HepG2 (cell line): ENCODE measurements around the gene ITM2B. TPM values are rescaled to one million over a fixed set of nuclear protein-coding genes. Genes with fewer than 3 reads are reported as not detected.

ENCODE experiments used
- FLYWCH1 ChIP-seq: sonication (generic); formaldehyde crosslinking; IDR thresholded peaks from 2 replicates; pipeline ENCODE4 v1.8.1; 2023; ENCODE audit warnings: mild to moderate bottlenecking, missing genetic modification reagents
- FOXK1 ChIP-seq: sonication (generic); formaldehyde crosslinking; IDR thresholded peaks from 2 replicates; pipeline ENCODE4 v1.4.0; 2020; ENCODE audit warnings: low read depth, missing genetic modification reagents, borderline replicate concordance
- GFI1 ChIP-seq: sonication (generic); formaldehyde crosslinking; IDR thresholded peaks from 2 replicates; pipeline ENCODE4 v1.5.0; 2020; ENCODE audit warnings: missing genetic modification reagents, mild to moderate bottlenecking, borderline replicate concordance
- JUN ChIP-seq: sonication (generic); formaldehyde crosslinking; IDR thresholded peaks from 2 replicates; pipeline ENCODE4 v1.4.0; 2020; ENCODE audit warnings: mild to moderate bottlenecking, missing genetic modification reagents
- POLR2G ChIP-seq: fragments of 200-400 bp; formaldehyde crosslinking; IDR thresholded peaks from 2 replicates; pipeline ENCODE4 v1.6.1; 2018; ENCODE audit warnings: mild to moderate bottlenecking, low read depth, low read length, moderate library complexity
- RAD21 ChIP-seq: fragments of 450-650 bp; formaldehyde crosslinking; IDR thresholded peaks from 2 replicates; pipeline ENCODE4 v1.5.0; 2020; ENCODE audit warnings: mild to moderate bottlenecking
- SAP130 ChIP-seq: IDR thresholded peaks from 2 replicates; pipeline ENCODE4 v1.6.1; 2016; ENCODE audit warnings: low read depth
- YEATS2 ChIP-seq: sonication (generic); formaldehyde crosslinking; IDR thresholded peaks from 2 replicates; pipeline ENCODE4 v1.4.0; 2020; ENCODE audit warnings: missing genetic modification reagents, borderline replicate concordance
- ZNF225 ChIP-seq: sonication (generic); formaldehyde crosslinking; IDR thresholded peaks from 2 replicates; pipeline ENCODE4 v1.4.0; 2020; ENCODE audit warnings: mild to moderate bottlenecking, missing genetic modification reagents
- ZNF235 ChIP-seq: sonication (generic); formaldehyde crosslinking; IDR thresholded peaks from 2 replicates; pipeline ENCODE4 v1.8.1; 2023; ENCODE audit warnings: mild to moderate bottlenecking, missing genetic modification reagents, borderline replicate concordance
- ZNF274 ChIP-seq: sonication (generic); formaldehyde crosslinking; IDR thresholded peaks from 2 replicates; pipeline ENCODE4 v1.5.1; 2020; ENCODE audit warnings: mild to moderate bottlenecking, missing genetic modification reagents
- ZNF556 ChIP-seq: sonication (generic); formaldehyde crosslinking; IDR thresholded peaks from 2 replicates; pipeline ENCODE4 v1.4.0; 2020; ENCODE audit warnings: mild to moderate bottlenecking, missing genetic modification reagents, borderline replicate concordance
- ZNF557 ChIP-seq: sonication (generic); formaldehyde crosslinking; IDR thresholded peaks from 2 replicates; pipeline ENCODE4 v1.4.0; 2020; ENCODE audit warnings: missing genetic modification reagents
- ZNF598 ChIP-seq: sonication (generic); formaldehyde crosslinking; IDR thresholded peaks from 2 replicates; pipeline ENCODE4 v1.5.1; 2020; ENCODE audit warnings: mild to moderate bottlenecking, missing genetic modification reagents, borderline replicate concordance
- ZNF878 ChIP-seq: sonication (generic); formaldehyde crosslinking; IDR thresholded peaks from 2 replicates; pipeline ENCODE4 v1.8.1; 2023; ENCODE audit warnings: mild to moderate bottlenecking, missing genetic modification reagents, moderate library complexity
- polyA plus RNA-seq, 8 experiments: library from polyadenylated mRNA; depleted of rRNA in 3 of 8; stranded (reverse) in 7 of 8; unstranded in 1 of 8; fragments of >200 nt; fragmentation: Illumina TruSeq in 4 of 8; extraction: Trizol in 4 of 8; gene quantifications; 2 replicates each; pipeline versions ENCODE4 v1.2.1 to v1.2.3, GENCODE V29; 2011 to 2016; ENCODE audit warnings: low read depth in 4 of 8, missing spikeins in 1 of 8, mixed read lengths in 1 of 8; ENCODE audit not compliant: insufficient read depth in 1 of 8
- total RNA-seq, 5 experiments: library from RNA; depleted of rRNA; stranded (reverse); fragments of >200 nt; fragmentation: Illumina TruSeq; extraction: Trizol; gene quantifications; 2 replicates each; pipeline ENCODE4 v1.2.3, GENCODE V29; 2016; ENCODE audit warnings: low read depth in 1 of 5
- TF ChIP-seq, protein P1 (sequence below): sonication (generic); formaldehyde crosslinking; IDR thresholded peaks from 2 replicates; pipeline ENCODE4 v1.4.0; 2020; ENCODE audit warnings: missing genetic modification reagents
- TF ChIP-seq, protein P2 (sequence below): sonication (generic); formaldehyde crosslinking; IDR thresholded peaks from 2 replicates; pipeline ENCODE4 v1.5.0; 2020; ENCODE audit warnings: missing genetic modification reagents, mild to moderate bottlenecking, borderline replicate concordance
- TF ChIP-seq, protein P3 (sequence below): IDR thresholded peaks from 2 replicates; pipeline ENCODE4 v1.6.1; 2016; ENCODE audit warnings: mild to moderate bottlenecking, missing biosample characterization, missing genetic modification reagents

ITM2B gene
- total and polyA plus RNA-seq, 2 of the 13 experiments (the other 11 are each of a cell fraction or from before 2014, with no cell fraction given) = 158 to 373 TPM

DNA sequence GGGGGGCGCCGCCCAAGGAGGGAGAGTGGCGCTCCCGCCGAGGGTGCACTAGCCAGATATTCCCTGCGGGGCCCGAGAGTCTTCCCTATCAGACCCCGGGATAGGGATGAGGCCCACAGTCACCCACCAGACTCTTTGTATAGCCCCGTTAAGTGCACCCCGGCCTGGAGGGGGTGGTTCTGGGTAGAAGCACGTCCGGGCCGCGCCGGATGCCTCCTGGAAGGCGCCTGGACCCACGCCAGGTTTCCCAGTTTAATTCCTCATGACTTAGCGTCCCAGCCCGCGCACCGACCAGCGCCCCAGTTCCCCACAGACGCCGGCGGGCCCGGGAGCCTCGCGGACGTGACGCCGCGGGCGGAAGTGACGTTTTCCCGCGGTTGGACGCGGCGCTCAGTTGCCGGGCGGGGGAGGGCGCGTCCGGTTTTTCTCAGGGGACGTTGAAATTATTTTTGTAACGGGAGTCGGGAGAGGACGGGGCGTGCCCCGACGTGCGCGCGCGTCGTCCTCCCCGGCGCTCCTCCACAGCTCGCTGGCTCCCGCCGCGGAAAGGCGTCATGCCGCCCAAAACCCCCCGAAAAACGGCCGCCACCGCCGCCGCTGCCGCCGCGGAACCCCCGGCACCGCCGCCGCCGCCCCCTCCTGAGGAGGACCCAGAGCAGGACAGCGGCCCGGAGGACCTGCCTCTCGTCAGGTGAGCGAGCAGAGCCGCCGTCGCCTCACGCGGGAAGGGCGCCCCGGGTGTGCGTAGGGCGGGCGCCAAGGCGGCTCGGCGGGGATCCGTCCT lies 70.5 kb downstream of the ITM2B start, which contains the start of gene RB1 (continued):
- TF ChIP-seq, protein P1, sequence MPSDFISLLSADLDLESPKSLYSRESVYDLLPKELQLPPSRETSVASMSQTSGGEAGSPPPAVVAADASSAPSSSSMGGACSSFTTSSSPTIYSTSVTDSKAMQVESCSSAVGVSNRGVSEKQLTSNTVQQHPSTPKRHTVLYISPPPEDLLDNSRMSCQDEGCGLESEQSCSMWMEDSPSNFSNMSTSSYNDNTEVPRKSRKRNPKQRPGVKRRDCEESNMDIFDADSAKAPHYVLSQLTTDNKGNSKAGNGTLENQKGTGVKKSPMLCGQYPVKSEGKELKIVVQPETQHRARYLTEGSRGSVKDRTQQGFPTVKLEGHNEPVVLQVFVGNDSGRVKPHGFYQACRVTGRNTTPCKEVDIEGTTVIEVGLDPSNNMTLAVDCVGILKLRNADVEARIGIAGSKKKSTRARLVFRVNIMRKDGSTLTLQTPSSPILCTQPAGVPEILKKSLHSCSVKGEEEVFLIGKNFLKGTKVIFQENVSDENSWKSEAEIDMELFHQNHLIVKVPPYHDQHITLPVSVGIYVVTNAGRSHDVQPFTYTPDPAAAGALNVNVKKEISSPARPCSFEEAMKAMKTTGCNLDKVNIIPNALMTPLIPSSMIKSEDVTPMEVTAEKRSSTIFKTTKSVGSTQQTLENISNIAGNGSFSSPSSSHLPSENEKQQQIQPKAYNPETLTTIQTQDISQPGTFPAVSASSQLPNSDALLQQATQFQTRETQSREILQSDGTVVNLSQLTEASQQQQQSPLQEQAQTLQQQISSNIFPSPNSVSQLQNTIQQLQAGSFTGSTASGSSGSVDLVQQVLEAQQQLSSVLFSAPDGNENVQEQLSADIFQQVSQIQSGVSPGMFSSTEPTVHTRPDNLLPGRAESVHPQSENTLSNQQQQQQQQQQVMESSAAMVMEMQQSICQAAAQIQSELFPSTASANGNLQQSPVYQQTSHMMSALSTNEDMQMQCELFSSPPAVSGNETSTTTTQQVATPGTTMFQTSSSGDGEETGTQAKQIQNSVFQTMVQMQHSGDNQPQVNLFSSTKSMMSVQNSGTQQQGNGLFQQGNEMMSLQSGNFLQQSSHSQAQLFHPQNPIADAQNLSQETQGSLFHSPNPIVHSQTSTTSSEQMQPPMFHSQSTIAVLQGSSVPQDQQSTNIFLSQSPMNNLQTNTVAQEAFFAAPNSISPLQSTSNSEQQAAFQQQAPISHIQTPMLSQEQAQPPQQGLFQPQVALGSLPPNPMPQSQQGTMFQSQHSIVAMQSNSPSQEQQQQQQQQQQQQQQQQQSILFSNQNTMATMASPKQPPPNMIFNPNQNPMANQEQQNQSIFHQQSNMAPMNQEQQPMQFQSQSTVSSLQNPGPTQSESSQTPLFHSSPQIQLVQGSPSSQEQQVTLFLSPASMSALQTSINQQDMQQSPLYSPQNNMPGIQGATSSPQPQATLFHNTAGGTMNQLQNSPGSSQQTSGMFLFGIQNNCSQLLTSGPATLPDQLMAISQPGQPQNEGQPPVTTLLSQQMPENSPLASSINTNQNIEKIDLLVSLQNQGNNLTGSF (CRISPR knock-in tag) = 0 out of 2 replicates have a peak, but pooled peaks have one; percentile 28
- TF ChIP-seq, protein P2, sequence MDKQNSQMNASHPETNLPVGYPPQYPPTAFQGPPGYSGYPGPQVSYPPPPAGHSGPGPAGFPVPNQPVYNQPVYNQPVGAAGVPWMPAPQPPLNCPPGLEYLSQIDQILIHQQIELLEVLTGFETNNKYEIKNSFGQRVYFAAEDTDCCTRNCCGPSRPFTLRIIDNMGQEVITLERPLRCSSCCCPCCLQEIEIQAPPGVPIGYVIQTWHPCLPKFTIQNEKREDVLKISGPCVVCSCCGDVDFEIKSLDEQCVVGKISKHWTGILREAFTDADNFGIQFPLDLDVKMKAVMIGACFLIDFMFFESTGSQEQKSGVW (CRISPR knock-in tag) = no peak
- TF ChIP-seq ZNF556 (CRISPR knock-in tag) (peak; percentile 42; the same call in 1 of the 2 replicates), ZNF557 (CRISPR knock-in tag) (no peak), ZNF225 (CRISPR knock-in tag) (peak; percentile 51), ZNF878 (0 out of 2 replicates have a peak, but pooled peaks have one; percentile 12), POLR2G (peak; percentile 97), FOXK1 (0 out of 2 replicates have a peak, but pooled peaks have one; percentile 44), SAP130 (CRISPR knock-in tag) (peak; percentile 83), FLYWCH1 (CRISPR knock-in tag) (no peak), JUN (CRISPR knock-in tag) (no peak), ZNF274 (CRISPR knock-in tag) (0 out of 2 replicates have a peak, but pooled peaks have one; percentile 58), YEATS2 (CRISPR knock-in tag) (peak; percentile 89), ZNF235 (CRISPR knock-in tag) (peak; percentile 81), GFI1 (CRISPR knock-in tag) (no peak; the same call in 1 of the 2 replicates), ZNF598 (CRISPR knock-in tag) (no peak), RAD21 (CRISPR knock-in tag) (peak; percentile 13)
- TF ChIP-seq, protein P3, sequence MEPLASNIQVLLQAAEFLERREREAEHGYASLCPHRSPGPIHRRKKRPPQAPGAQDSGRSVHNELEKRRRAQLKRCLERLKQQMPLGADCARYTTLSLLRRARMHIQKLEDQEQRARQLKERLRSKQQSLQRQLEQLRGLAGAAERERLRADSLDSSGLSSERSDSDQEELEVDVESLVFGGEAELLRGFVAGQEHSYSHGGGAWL (CRISPR knock-in tag) = peak; percentile 50; the same call in 1 of the 2 replicates
